ENCODE measurements around the gene SIGLEC14. TPM values are rescaled to one million over a fixed set of nuclear protein-coding genes. Genes with fewer than 3 reads are reported as not detected.
"Not testable (repeated sequence)": the region's sequence is repeated elsewhere in the genome, so short reads cannot be mapped to it uniquely, and the experiment has no call there.

SIGLEC14 gene
- total and polyA plus RNA-seq, 2 donors (not counting 1 experiment from before 2014, with no cell fraction given): not detected

DNA sequence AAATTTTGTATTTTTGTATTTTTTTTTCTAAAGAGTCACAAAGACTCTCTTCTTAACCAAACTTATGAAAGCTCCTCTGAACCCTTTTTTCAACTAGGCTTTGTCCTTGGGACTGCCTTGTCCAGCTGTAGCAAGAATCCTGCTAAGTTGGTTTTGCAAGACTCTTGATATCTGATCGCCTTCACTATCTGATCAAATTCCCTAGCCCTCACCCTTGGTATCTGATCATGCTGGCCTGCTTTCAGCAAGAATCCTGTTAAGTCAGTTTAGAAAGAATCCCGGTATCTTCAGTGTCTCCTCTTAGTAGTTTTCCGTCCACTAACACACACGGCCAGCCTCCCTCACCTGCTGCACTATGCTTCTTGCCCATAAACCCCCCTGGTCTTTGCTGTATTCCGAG, 14.5 kb downstream of the SIGLEC14 start:
- TF ChIP-seq EZH2 (IDR thresholded peaks at IDR 0.05; ENCODE audit: low read length, missing control alignments): no peak
- no peak for TF ChIP-seq CTCF (conservative IDR thresholded peaks at IDR 0.05 in 1 of 2, IDR thresholded peaks at IDR 0.05 in 1 of 2; ENCODE audit: low read depth in 1 of 2, low read length in 2 of 2)
- no peaks in the 10 kb centered on the region for H3K27me3 ChIP-seq (ENCODE audit: control insufficient read depth, insufficient read depth, low read length)
- H3K4me1 ChIP-seq (ENCODE audit: control insufficient read depth, extremely low read depth, insufficient read depth, low read length): no peaks in the 10 kb centered on the region
- no peak overlapping the region for H3K4me2 ChIP-seq (ENCODE audit: extremely low read depth, insufficient read depth, low read length)
- no peak for DNase-seq (ENCODE audit: low read depth in 2 of 2)
- no peaks in the 10 kb centered on the region for H3K9me3 ChIP-seq (ENCODE audit: control insufficient read depth, insufficient read depth, low read depth, low read length)
- H2AFZ ChIP-seq (ENCODE audit: low read length): no peak overlapping the region
- no peaks in the 10 kb centered on the region for H4K20me1 ChIP-seq (ENCODE audit: control insufficient read depth, extremely low read depth, insufficient read depth, low read length)
- H3K27ac ChIP-seq (ENCODE audit: insufficient read depth, low read length): no peak overlapping the region
- H3K4me3 ChIP-seq (replicated peaks in 1 of 4; ENCODE audit: control extremely low read depth in 1 of 4, insufficient read depth in 1 of 4, low read depth in 3 of 4, low read length in 4 of 4): no peak overlapping the region
- no peaks in the 10 kb centered on the region for H3K36me3 ChIP-seq (ENCODE audit: control insufficient read depth, insufficient read depth, low read length)
- H3K79me2 ChIP-seq (ENCODE audit: control insufficient read depth, insufficient read depth, low read length): no peaks in the 10 kb centered on the region
- no peak overlapping the region for H3K9ac ChIP-seq (ENCODE audit: insufficient read depth, low read length)

DNA sequence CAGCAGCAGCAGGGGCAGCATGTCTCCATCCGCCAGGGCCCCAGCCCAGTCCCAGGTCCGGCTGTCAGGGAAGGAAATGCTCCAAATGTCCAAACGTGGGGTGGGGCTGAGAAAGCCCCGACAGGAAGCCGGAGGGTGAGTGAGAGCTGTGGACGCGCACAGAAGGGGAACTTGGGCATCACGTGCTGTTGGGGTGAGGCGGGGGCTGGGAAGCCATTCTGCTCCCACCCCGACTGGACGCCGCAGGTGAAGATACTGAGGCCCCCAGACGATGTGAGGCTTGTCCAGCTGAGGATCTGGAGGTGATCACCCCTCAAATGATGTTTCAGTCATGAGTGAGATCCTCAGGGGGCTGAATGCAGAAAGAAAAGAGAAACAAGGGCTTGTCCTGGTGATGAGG, 16.3 kb downstream of the SIGLEC14 start, which contains the start of gene SIGLEC5:
TSS of gene SIGLEC5 (minus strand) at position 87 of the 400 bp plus-strand sequence. CDS start at position 21, 66 bp downstream.
- not testable (repeated sequence) for H3K36me3 ChIP-seq (ENCODE audit: control insufficient read depth, insufficient read depth, low read length); H3K27me3 ChIP-seq (ENCODE audit: control insufficient read depth, insufficient read depth, low read length); H3K4me1 ChIP-seq (ENCODE audit: control insufficient read depth, extremely low read depth, insufficient read depth, low read length); H3K4me3 ChIP-seq (replicated peaks in 1 of 4; ENCODE audit: control extremely low read depth in 1 of 4, insufficient read depth in 1 of 4, low read depth in 3 of 4, low read length in 4 of 4); DNase-seq (ENCODE audit: low read depth in 2 of 2); H2AFZ ChIP-seq (ENCODE audit: low read length); H3K79me2 ChIP-seq (ENCODE audit: control insufficient read depth, insufficient read depth, low read length); H3K4me2 ChIP-seq (ENCODE audit: extremely low read depth, insufficient read depth, low read length); H3K9me3 ChIP-seq (ENCODE audit: control insufficient read depth, insufficient read depth, low read depth, low read length); H3K27ac ChIP-seq (ENCODE audit: insufficient read depth, low read length); H4K20me1 ChIP-seq (ENCODE audit: control insufficient read depth, extremely low read depth, insufficient read depth, low read length); H3K9ac ChIP-seq (ENCODE audit: insufficient read depth, low read length)

- no peaks in the 10 kb centered on the region for H3K27me3 ChIP-seq (ENCODE audit: control insufficient read depth, insufficient read depth, low read length)
Observed at GRCh38 chr19:51628153-51628939, 18.3 kb downstream of the SIGLEC14 start.

More at GRCh38 chr19:51628153-51628939, 18.3 kb downstream of the SIGLEC14 start:
- H3K27ac ChIP-seq (ENCODE audit: insufficient read depth, low read length): no peak overlapping the region
- no peak overlapping the region for H2AFZ ChIP-seq (ENCODE audit: low read length)
- H3K4me1 ChIP-seq (ENCODE audit: control insufficient read depth, extremely low read depth, insufficient read depth, low read length): no peaks in the 10 kb centered on the region
- TF ChIP-seq CTCF (conservative IDR thresholded peaks at IDR 0.05 in 1 of 2, IDR thresholded peaks at IDR 0.05 in 1 of 2; ENCODE audit: low read depth in 1 of 2, low read length in 2 of 2) (no peak), EZH2 (IDR thresholded peaks at IDR 0.05; ENCODE audit: low read length, missing control alignments) (no peak)
- H3K9me3 ChIP-seq (ENCODE audit: control insufficient read depth, insufficient read depth, low read depth, low read length): no peaks in the 10 kb centered on the region
- no peak overlapping the region for H3K4me3 ChIP-seq (replicated peaks in 1 of 4; ENCODE audit: control extremely low read depth in 1 of 4, insufficient read depth in 1 of 4, low read depth in 3 of 4, low read length in 4 of 4)
- no peak overlapping the region for H3K9ac ChIP-seq (ENCODE audit: insufficient read depth, low read length)
- H3K4me2 ChIP-seq (ENCODE audit: extremely low read depth, insufficient read depth, low read length): no peak overlapping the region
- DNase-seq (ENCODE audit: low read depth in 2 of 2): no peak
- H3K36me3 ChIP-seq (ENCODE audit: control insufficient read depth, insufficient read depth, low read length): no peaks in the 10 kb centered on the region
- H4K20me1 ChIP-seq (ENCODE audit: control insufficient read depth, extremely low read depth, insufficient read depth, low read length): no peaks in the 10 kb centered on the region
- no peaks in the 10 kb centered on the region for H3K79me2 ChIP-seq (ENCODE audit: control insufficient read depth, insufficient read depth, low read length)
